Thoracic aorta (tissue), 2 donors: ENCODE measurements around the gene SLC6A20. TPM values are rescaled to one million over a fixed set of nuclear protein-coding genes. Genes with fewer than 3 reads are reported as not detected.

ENCODE experiments used
- ATAC-seq: fragments of 150-250 bp; one replicate; pipeline ENCODE4 v1.8.0; 2017; ENCODE audit warnings: low read depth; ENCODE audit not compliant: insufficient number of reproducible peaks, low FRiP score
- DNase-seq: peaks from one replicate; pipeline ENCODE4 v3.0.0-alpha.2; 2020; ENCODE audit warnings: low spot score
- H3K27ac ChIP-seq, 2 donors: fragments of 200-600 bp; sonication (generic); 1 replicate in 1 of 2; 2 replicates in 1 of 2; pipeline ENCODE4 v1.5.1; 2016; ENCODE audit warnings: mild to moderate bottlenecking in 2 of 2, moderate library complexity in 2 of 2
- H3K27me3 ChIP-seq: fragments of 200-600 bp; sonication (generic); replicated peaks from 2 replicates; pipeline ENCODE4 v1.6.0; 2016; ENCODE audit warnings: mild to moderate bottlenecking; ENCODE audit not compliant: insufficient read depth
- H3K36me3 ChIP-seq: fragments of 200-600 bp; sonication (generic); one replicate; pipeline ENCODE4 v1.5.1; 2016
- H3K4me1 ChIP-seq, 2 donors: fragments of 200-600 bp; sonication (generic); 1 replicate in 1 of 2; 2 replicates in 1 of 2; pipeline versions ENCODE4 v1.5.1 to v1.6.0; 2016; ENCODE audit warnings: low read depth in 2 of 2, mild to moderate bottlenecking in 1 of 2; ENCODE audit not compliant: control insufficient read depth in 1 of 2
- H3K4me3 ChIP-seq: fragments of 200-600 bp; sonication (generic); 2 replicates; pipeline ENCODE4 v1.5.1; 2016; ENCODE audit warnings: mild to moderate bottlenecking
- H3K9me3 ChIP-seq: fragments of 200-600 bp; sonication (generic); 2 replicates; pipeline ENCODE4 v1.5.1; 2016
- CTCF ChIP-seq: fragments of 200-600 bp; sonication (generic); IDR thresholded peaks from one replicate; pipeline ENCODE4 v1.5.1; 2019; ENCODE audit warnings: antibody characterized with exemption
- total RNA-seq, 2 donors: library from RNA; depleted of rRNA; stranded (reverse); fragments of >200 nt; gene quantifications; one replicate each; pipeline versions ENCODE4 v1.1.0 to v1.2.3, GENCODE V29; 2016

Gene SLC6A20
- total RNA-seq, 2 donors from 2014 or later = 0.28 TPM; not detected in 1

GRCh38 chr3:45736707-45737106, 59.6 kb downstream of the SLC6A20 start:
- no peak overlapping the region for H3K27ac ChIP-seq
- H3K4me3 ChIP-seq = no peak overlapping the region
- no peak for TF ChIP-seq CTCF
- peaks cover 19% of the 10 kb centered on the region for H3K36me3 ChIP-seq
- DNase-seq (no peak), ATAC-seq (no peak)
- no peaks in the 10 kb centered on the region for H3K9me3 ChIP-seq
- H3K27me3 ChIP-seq = no peaks in the 10 kb centered on the region
- no peaks in the 10 kb centered on the region for H3K4me1 ChIP-seq

DNA sequence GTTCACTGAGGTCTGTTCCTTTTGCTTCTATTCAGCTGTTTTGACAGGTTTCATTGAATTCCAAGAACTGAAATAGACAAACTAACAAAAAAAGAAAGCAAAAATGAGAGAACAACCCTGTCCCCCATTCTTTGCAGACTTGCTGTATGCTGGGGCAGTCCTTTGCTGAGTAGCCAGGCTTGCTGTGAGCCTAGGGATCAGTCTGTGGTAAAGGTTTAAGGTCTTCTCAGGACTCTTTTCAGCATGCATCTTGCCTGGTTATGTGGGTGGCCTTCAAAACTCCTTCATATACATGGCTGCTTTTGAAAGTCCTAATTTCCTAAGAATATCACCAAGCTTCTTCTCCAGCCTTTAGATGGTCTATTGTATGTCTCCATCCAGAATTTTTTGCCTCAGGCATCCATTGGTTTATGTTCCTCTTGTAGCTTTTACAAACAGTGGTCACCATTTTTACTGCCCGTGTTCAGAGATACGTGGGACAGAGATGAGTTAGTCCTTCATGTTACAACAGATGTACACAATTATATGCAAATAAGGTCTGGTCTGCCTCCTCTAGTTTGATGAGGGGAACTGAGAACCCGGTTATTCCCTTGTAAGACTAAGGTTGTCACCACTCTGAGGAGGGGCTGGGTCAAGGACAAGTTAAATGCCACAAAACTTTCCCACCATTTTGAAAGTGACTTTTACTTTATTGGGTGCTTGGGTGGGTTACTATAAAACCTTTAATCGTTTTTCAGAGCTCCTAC, 65.8 kb downstream of the SLC6A20 start:
- H3K9me3 ChIP-seq = no peaks in the 10 kb centered on the region
- DNase-seq (no peak), ATAC-seq (no peak)
- no peak overlapping the region for H3K4me3 ChIP-seq
- no peaks in the 10 kb centered on the region for H3K27me3 ChIP-seq
- no peaks in the 10 kb centered on the region for H3K4me1 ChIP-seq
- no peak overlapping the region for H3K27ac ChIP-seq
- H3K36me3 ChIP-seq = peaks cover 13% of the 10 kb centered on the region
- no peak for TF ChIP-seq CTCF

DNA sequence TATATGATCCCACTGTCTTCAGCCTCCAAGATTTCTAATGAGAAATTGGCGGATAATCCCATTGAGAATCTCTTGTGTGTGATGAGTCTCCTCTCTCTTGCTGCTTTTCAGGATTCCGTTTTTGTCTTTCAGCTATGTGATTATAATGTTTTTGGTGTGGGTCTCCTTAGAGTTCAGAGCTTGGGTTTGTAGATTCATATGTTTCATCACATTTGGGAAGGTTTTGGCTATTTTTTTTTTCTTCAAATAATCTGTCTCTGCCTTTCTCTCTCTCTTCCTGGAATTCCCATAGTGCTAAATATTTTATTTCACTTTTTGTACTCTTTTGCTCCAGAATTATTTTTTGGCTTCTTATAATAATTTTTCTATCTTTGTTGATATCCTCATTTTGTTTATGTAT, 66.7 kb downstream of the SLC6A20 start:
- Histone ChIP-seq H3K27me3 (no peaks in the 10 kb centered on the region), H3K4me1 (no peaks in the 10 kb centered on the region), H3K36me3 (peaks cover 13% of the 10 kb centered on the region), H3K9me3 (no peaks in the 10 kb centered on the region), H3K4me3 (no peak overlapping the region), H3K27ac (no peak overlapping the region)
- no peak for ATAC-seq
- no peak for DNase-seq
- TF ChIP-seq CTCF = no peak

DNA sequence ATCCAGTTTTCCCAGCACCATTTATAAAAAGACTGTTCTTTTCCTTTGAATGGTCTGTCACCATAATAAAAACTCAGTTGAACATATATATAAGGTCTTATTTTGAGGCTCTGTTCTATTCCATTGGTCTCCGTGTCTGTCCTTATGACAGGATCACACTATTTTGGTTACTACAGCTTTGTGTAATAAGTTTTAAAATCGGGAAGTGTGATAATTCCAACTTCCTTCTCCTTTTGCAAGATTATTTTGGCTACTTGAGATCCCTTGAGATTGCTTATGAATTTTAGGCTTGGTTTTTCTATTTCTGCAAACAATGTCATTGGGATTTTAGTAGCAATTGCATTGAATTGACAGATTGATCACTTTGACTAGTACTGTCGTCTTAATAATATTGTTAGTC, 71.4 kb downstream of the SLC6A20 start:
- no peak overlapping the region for H3K27ac ChIP-seq
- no peaks in the 10 kb centered on the region for H3K9me3 ChIP-seq
- no peaks in the 10 kb centered on the region for H3K27me3 ChIP-seq
- DNase-seq (no peak), ATAC-seq (no peak)
- H3K36me3 ChIP-seq = peaks cover 12% of the 10 kb centered on the region
- no peak for TF ChIP-seq CTCF
- no peak overlapping the region for H3K4me3 ChIP-seq
- peaks cover 0 to 9% of the 10 kb centered on the region in 2 donors for H3K4me1 ChIP-seq

- H3K36me3 ChIP-seq = peaks cover 24% of the 10 kb centered on the region
- no peak for TF ChIP-seq CTCF
These were observed 76.5 kb downstream of the SLC6A20 start for GRCh38 chr3:45719655-45720487.

More at GRCh38 chr3:45719655-45720487, 76.5 kb downstream of the SLC6A20 start:
- ATAC-seq (no peak), DNase-seq (no peak)
- Histone ChIP-seq H3K4me3 (no peak overlapping the region), H3K27me3 (no peaks in the 10 kb centered on the region), H3K4me1 (peaks cover 0 to 14% of the 10 kb centered on the region in 2 donors), H3K9me3 (no peaks in the 10 kb centered on the region), H3K27ac (no peak overlapping the region)
